Measurements from ENCODE around the gene ACSM2A. TPM values are rescaled to one million over a fixed set of nuclear protein-coding genes. Genes with fewer than 3 reads are reported as not detected.
"Not testable (repeated sequence)": the region's sequence is repeated elsewhere in the genome, so short reads cannot be mapped to it uniquely, and the experiment has no call there.

ACSM2A gene
- total RNA-seq, 1 experiment from 2014 or later, result not detected

- Histone ChIP-seq H3K27ac (ENCODE audit: low read length) (no peak overlapping the region), H3K9me3 (ENCODE audit: control insufficient read depth, insufficient read depth, low read depth, low read length) (no peaks in the 10 kb centered on the region), H3K4me3 (ENCODE audit: low read depth in 2 of 2, low read length in 2 of 2) (no peak overlapping the region), H3K27me3 (ENCODE audit: control insufficient read depth, insufficient read depth, low read length) (0 out of 2 replicates have a peak, but pooled peaks cover 3% of the 10 kb centered on the region), H3K36me3 (ENCODE audit: control insufficient read depth, insufficient read depth, low read length) (no peaks in the 10 kb centered on the region), H3K4me1 (ENCODE audit: control insufficient read depth, insufficient read depth, low read length) (no peaks in the 10 kb centered on the region)
- intact Hi-C loops (cut with micrococcal nuclease; ENCODE audit: unreplicated experiment), result no loop called here
- ATAC-seq (no peak), DNase-seq (ENCODE audit: low read depth, low spot score) (no peak)
- CTCF ChIA-PET, result no interaction called here
- in situ Hi-C loops (cut with HindIII; ENCODE audit: low pct_unique_long_range_greater_than_20kb, low sequenced_read_pairs), result no loop called here
- TF ChIP-seq, protein P1, sequence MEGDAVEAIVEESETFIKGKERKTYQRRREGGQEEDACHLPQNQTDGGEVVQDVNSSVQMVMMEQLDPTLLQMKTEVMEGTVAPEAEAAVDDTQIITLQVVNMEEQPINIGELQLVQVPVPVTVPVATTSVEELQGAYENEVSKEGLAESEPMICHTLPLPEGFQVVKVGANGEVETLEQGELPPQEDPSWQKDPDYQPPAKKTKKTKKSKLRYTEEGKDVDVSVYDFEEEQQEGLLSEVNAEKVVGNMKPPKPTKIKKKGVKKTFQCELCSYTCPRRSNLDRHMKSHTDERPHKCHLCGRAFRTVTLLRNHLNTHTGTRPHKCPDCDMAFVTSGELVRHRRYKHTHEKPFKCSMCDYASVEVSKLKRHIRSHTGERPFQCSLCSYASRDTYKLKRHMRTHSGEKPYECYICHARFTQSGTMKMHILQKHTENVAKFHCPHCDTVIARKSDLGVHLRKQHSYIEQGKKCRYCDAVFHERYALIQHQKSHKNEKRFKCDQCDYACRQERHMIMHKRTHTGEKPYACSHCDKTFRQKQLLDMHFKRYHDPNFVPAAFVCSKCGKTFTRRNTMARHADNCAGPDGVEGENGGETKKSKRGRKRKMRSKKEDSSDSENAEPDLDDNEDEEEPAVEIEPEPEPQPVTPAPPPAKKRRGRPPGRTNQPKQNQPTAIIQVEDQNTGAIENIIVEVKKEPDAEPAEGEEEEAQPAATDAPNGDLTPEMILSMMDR (IDR thresholded peaks at IDR 0.05), result no peak
- no peak for TF ChIP-seq POLR2AphosphoS5 (IDR thresholded peaks at IDR 0.05; ENCODE audit: low read depth, low read length)
- no peak for TF ChIP-seq REST (IDR thresholded peaks at IDR 0.05; ENCODE audit: insufficient read depth in 1 of 2, low read depth in 2 of 2, low read length in 1 of 2)
- TF ChIP-seq TCF7L2 (IDR thresholded peaks at IDR 0.05; ENCODE audit: low read depth, low read length), result no peak
- no peak for TF ChIP-seq SIN3A (IDR thresholded peaks at IDR 0.05; ENCODE audit: borderline replicate concordance, insufficient read depth, low read depth, low read length)
- POLR2A ChIA-PET, result no interaction called here
- BruUV-seq (replicated peaks), result no TSS peak
Observed at GRCh38 chr16:20519231-20519630, 67.9 kb downstream of the ACSM2A start.

DNA sequence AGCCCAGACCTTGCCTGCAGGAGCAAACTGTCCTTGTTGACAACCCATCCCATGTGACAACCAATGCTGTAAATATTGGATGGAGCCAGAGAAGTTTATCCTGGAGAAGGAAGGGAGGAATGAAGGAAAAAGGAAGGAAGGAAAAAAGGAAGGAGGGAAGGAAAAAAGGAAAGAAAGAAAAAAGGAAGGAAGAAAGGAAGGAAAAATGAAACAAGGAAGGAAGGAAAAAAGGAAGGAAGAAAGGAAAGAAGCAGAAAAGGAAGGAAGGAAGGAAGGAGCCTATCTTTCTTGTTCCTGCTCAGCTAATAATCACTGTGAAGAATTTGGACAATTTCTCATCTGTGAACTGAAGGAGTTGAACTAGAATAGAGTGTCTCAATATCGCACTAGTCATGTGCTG lies 68.8 kb downstream of the ACSM2A start:
- Histone ChIP-seq H3K36me3 (ENCODE audit: control insufficient read depth, insufficient read depth, low read length) (no peaks in the 10 kb centered on the region), H3K9me3 (ENCODE audit: control insufficient read depth, insufficient read depth, low read depth, low read length) (no peaks in the 10 kb centered on the region), H3K4me3 (ENCODE audit: low read depth in 2 of 2, low read length in 2 of 2) (no peak overlapping the region), H3K27ac (ENCODE audit: low read length) (no peak overlapping the region), H3K4me1 (ENCODE audit: control insufficient read depth, insufficient read depth, low read length) (no peaks in the 10 kb centered on the region), H3K27me3 (ENCODE audit: control insufficient read depth, insufficient read depth, low read length) (0 out of 2 replicates have a peak, but pooled peaks cover 3% of the 10 kb centered on the region)
- TF ChIP-seq, protein P1 (IDR thresholded peaks at IDR 0.05), result no peak
- TF ChIP-seq POLR2AphosphoS5 (IDR thresholded peaks at IDR 0.05; ENCODE audit: low read depth, low read length) (no peak), REST (IDR thresholded peaks at IDR 0.05; ENCODE audit: insufficient read depth in 1 of 2, low read depth in 2 of 2, low read length in 1 of 2) (no peak), TCF7L2 (IDR thresholded peaks at IDR 0.05; ENCODE audit: low read depth, low read length) (no peak), SIN3A (IDR thresholded peaks at IDR 0.05; ENCODE audit: borderline replicate concordance, insufficient read depth, low read depth, low read length) (no peak)
- DNase-seq (ENCODE audit: low read depth, low spot score) (no peak), ATAC-seq (no peak)
- ChIA-PET CTCF (no interaction called here), POLR2A (no interaction called here)
- intact Hi-C loops (cut with micrococcal nuclease; ENCODE audit: unreplicated experiment), result no loop called here
- in situ Hi-C loops (cut with HindIII; ENCODE audit: low pct_unique_long_range_greater_than_20kb, low sequenced_read_pairs), result no loop called here
- no TSS peak for BruUV-seq (replicated peaks)

- H3K4me1 ChIP-seq (ENCODE audit: control insufficient read depth, insufficient read depth, low read length); intact Hi-C loops (cut with micrococcal nuclease; ENCODE audit: unreplicated experiment); H3K36me3 ChIP-seq (ENCODE audit: control insufficient read depth, insufficient read depth, low read length); H3K9me3 ChIP-seq (ENCODE audit: control insufficient read depth, insufficient read depth, low read depth, low read length); H3K27me3 ChIP-seq (ENCODE audit: control insufficient read depth, insufficient read depth, low read length); H3K27ac ChIP-seq (ENCODE audit: low read length); DNase-seq (ENCODE audit: low read depth, low spot score); H3K4me3 ChIP-seq (ENCODE audit: low read depth in 2 of 2, low read length in 2 of 2); in situ Hi-C loops (cut with HindIII; ENCODE audit: low pct_unique_long_range_greater_than_20kb, low sequenced_read_pairs); BruUV-seq (replicated peaks); POLR2A ChIA-PET; CTCF ChIA-PET; ATAC-seq: not testable (repeated sequence)
Observed at GRCh38 chr16:20531795-20532194, 80.5 kb downstream of the ACSM2A start.

- H3K27me3 ChIP-seq (ENCODE audit: control insufficient read depth, insufficient read depth, low read length); ATAC-seq; CTCF ChIA-PET; in situ Hi-C loops (cut with HindIII; ENCODE audit: low pct_unique_long_range_greater_than_20kb, low sequenced_read_pairs); H3K36me3 ChIP-seq (ENCODE audit: control insufficient read depth, insufficient read depth, low read length); H3K4me3 ChIP-seq (ENCODE audit: low read depth in 2 of 2, low read length in 2 of 2); H3K27ac ChIP-seq (ENCODE audit: low read length); DNase-seq (ENCODE audit: low read depth, low spot score); BruUV-seq (replicated peaks); POLR2A ChIA-PET; H3K9me3 ChIP-seq (ENCODE audit: control insufficient read depth, insufficient read depth, low read depth, low read length); intact Hi-C loops (cut with micrococcal nuclease; ENCODE audit: unreplicated experiment); H3K4me1 ChIP-seq (ENCODE audit: control insufficient read depth, insufficient read depth, low read length): not testable (repeated sequence)
Observed at GRCh38 chr16:20532284-20532792, 81.0 kb downstream of the ACSM2A start.

All from Panc1 (cell line).